ENCODE data around the gene ASB2.

GRCh38 chr14:94024549-94024948 is 48.2 kb upstream of the ASB2 start:
- TF ChIP-seq, protein P1, sequence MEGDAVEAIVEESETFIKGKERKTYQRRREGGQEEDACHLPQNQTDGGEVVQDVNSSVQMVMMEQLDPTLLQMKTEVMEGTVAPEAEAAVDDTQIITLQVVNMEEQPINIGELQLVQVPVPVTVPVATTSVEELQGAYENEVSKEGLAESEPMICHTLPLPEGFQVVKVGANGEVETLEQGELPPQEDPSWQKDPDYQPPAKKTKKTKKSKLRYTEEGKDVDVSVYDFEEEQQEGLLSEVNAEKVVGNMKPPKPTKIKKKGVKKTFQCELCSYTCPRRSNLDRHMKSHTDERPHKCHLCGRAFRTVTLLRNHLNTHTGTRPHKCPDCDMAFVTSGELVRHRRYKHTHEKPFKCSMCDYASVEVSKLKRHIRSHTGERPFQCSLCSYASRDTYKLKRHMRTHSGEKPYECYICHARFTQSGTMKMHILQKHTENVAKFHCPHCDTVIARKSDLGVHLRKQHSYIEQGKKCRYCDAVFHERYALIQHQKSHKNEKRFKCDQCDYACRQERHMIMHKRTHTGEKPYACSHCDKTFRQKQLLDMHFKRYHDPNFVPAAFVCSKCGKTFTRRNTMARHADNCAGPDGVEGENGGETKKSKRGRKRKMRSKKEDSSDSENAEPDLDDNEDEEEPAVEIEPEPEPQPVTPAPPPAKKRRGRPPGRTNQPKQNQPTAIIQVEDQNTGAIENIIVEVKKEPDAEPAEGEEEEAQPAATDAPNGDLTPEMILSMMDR (IDR thresholded peaks at IDR 0.05): no peak
- no peak for TF ChIP-seq POLR2A (IDR thresholded peaks at IDR 0.05)
